DND-41 (cell line): ENCODE data around the gene RIBC2.
"Not testable (repeated sequence)": the region's sequence is repeated elsewhere in the genome, so short reads cannot be mapped to it uniquely, and the experiment has no call there.

Experiments
- CTCF ChIP-seq: IDR thresholded peaks from 2 replicates; pipeline ENCODE4 v1.5.1; 2012; ENCODE audit warnings: borderline replicate concordance, low read length, moderate library complexity, mild to moderate bottlenecking; ENCODE audit not compliant: poor library complexity, severe bottlenecking; ENCODE audit errors: extremely low read depth
- EZH2 ChIP-seq: IDR thresholded peaks from 3 replicates; pipeline ENCODE4 v1.6.1; 2012; ENCODE audit warnings: borderline replicate concordance, low read depth, mild to moderate bottlenecking, moderate library complexity, low read length, inconsistent platforms; ENCODE audit not compliant: severe bottlenecking

DNA sequence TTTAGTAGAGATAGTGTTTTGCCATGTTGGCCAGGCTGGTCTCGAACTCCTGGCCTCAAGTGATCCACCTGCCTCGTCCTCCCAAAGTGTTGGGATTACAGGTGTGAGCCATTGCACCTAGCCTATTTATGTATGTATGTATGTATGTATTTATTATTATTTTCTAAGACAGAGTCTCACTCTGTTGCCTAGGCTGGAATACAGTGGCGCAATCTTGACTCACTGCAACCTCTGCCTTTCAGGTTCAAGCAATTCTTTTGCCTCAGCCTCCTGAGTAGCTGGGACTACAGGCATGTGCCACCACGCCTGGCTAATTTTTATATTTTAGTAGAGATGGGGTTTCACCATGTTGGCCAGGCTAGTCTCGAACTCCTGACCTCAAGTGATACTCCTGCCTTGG is 35.9 kb downstream of the RIBC2 start:
- not testable (repeated sequence) for TF ChIP-seq CTCF, EZH2
